NCI-H82 treated with DMSO at 0.1 percent for 48 hours (cell line): ENCODE results near the gene ANTXR1.

Experiments
- DNase-seq: peaks from one replicate; lab custom pipeline; 2025; ENCODE audit not compliant: unreplicated experiment; lab: John Stamatoyannopoulos, UW

ANTXR1 gene

GRCh38 chr2:69013142-69013839 is at the start of gene ANTXR1:
Gene ANTXR1 (plus strand): TSS chr2:69013179. CDS start chr2:69013500, 321 bp downstream.
- peak; percentile 76 for DNase-seq

- DNase-seq: no peak
Measured at GRCh38 chr2:68964282-68964681, 48.7 kb upstream of the ANTXR1 start.

- DNase-seq: no peak
Measured at GRCh38 chr2:68968221-68968620, 44.8 kb upstream of the ANTXR1 start.

- DNase-seq: no peak
Measured at GRCh38 chr2:68969736-68970490, 43.1 kb upstream of the ANTXR1 start.

GRCh38 chr2:68970566-68971265 is 42.3 kb upstream of the ANTXR1 start:
- no peak for DNase-seq

- no peak for DNase-seq
Measured at GRCh38 chr2:68971591-68972231, 41.3 kb upstream of the ANTXR1 start.

GRCh38 chr2:68974251-68974650 is 38.7 kb upstream of the ANTXR1 start, which contains the start of gene GKN1:
Gene GKN1 (plus strand): TSS chr2:68974636. CDS start chr2:68974678, 42 bp downstream.
- DNase-seq: no peak

GRCh38 chr2:68974946-68975665 is 37.9 kb upstream of the ANTXR1 start:
- no peak for DNase-seq

GRCh38 chr2:68975844-68976243 is 37.1 kb upstream of the ANTXR1 start:
- DNase-seq: no peak

GRCh38 chr2:68977453-68977852 is 35.5 kb upstream of the ANTXR1 start:
- DNase-seq: no peak

GRCh38 chr2:68978098-68978497 is 34.9 kb upstream of the ANTXR1 start:
- DNase-seq: no peak

GRCh38 chr2:68980956-68981355 is 32.0 kb upstream of the ANTXR1 start:
- DNase-seq: no peak

GRCh38 chr2:68987021-68987503 is 25.9 kb upstream of the ANTXR1 start:
- no peak for DNase-seq

GRCh38 chr2:68989035-68989434 is 23.9 kb upstream of the ANTXR1 start:
- no peak for DNase-seq

- no peak for DNase-seq
Measured at GRCh38 chr2:68992341-68992740, 20.6 kb upstream of the ANTXR1 start.

GRCh38 chr2:68992933-68993332 is 20.0 kb upstream of the ANTXR1 start:
- no peak for DNase-seq

- no peak for DNase-seq
Measured at GRCh38 chr2:68993660-68994059, 19.3 kb upstream of the ANTXR1 start.

- no peak for DNase-seq
Measured at GRCh38 chr2:68994864-68995263, 18.1 kb upstream of the ANTXR1 start.

GRCh38 chr2:68995916-68996315 is 17.1 kb upstream of the ANTXR1 start:
- DNase-seq: no peak

- DNase-seq: no peak
Measured at GRCh38 chr2:68997401-68997800, 15.6 kb upstream of the ANTXR1 start.
